Thyroid gland (tissue), 4 donors: ENCODE data around the gene DENND1A.

Source experiments
- CTCF ChIP-seq, 6 experiments: fragments of 200-600 bp in 3 of 6; fragments of 450-650 bp in 3 of 6; sonication (generic) in 3 of 6; IDR thresholded peaks; one replicate each; pipeline ENCODE4 v1.5.1; 2016 to 2019; ENCODE audit warnings: antibody characterized with exemption in 6 of 6, mild to moderate bottlenecking in 2 of 6, inconsistent platforms in 1 of 6, moderate library complexity in 1 of 6
- POLR2A ChIP-seq, 2 donors: fragments of 450-650 bp; IDR thresholded peaks; one replicate each; pipeline ENCODE4 v1.6.1; 2017; ENCODE audit warnings: antibody characterized with exemption in 2 of 2, mild to moderate bottlenecking in 2 of 2, moderate library complexity in 1 of 2

- no peak for TF ChIP-seq CTCF (IDR thresholded peaks at IDR 0.05)
- no peak for TF ChIP-seq POLR2A (IDR thresholded peaks at IDR 0.05)
Measured at GRCh38 chr9:123964761-123965160, 34.8 kb upstream of the DENND1A start.
